NCI-H2107 (cell line): ENCODE results near the gene MAGEA8.
"Not testable (repeated sequence)": the region's sequence is repeated elsewhere in the genome, so short reads cannot be mapped to it uniquely, and the experiment has no call there.

Experiments
- DNase-seq: peaks from one replicate; lab custom pipeline; 2025; lab: John Stamatoyannopoulos, UW

The MAGEA8 gene

GRCh38 chrX:149881081-149881711, at the start of gene MAGEA8:
MAGEA8 (plus strand) TSS chrX:149881183; CDS start chrX:149884273, 3,090 bp downstream.
- no peak for DNase-seq

- no peak for DNase-seq
Measured at GRCh38 chrX:149831473-149831872, 49.5 kb upstream of the MAGEA8 start.

- DNase-seq = not testable (repeated sequence)
Measured at GRCh38 chrX:149836728-149837127, 44.3 kb upstream of the MAGEA8 start.

- DNase-seq = no peak
Measured at GRCh38 chrX:149837167-149837566, 43.8 kb upstream of the MAGEA8 start.

GRCh38 chrX:149837639-149838038, 43.3 kb upstream of the MAGEA8 start:
- DNase-seq = no peak

- no peak for DNase-seq
Measured at GRCh38 chrX:149841929-149842328, 39.1 kb upstream of the MAGEA8 start.

GRCh38 chrX:149845385-149845784, 35.6 kb upstream of the MAGEA8 start:
- no peak for DNase-seq

GRCh38 chrX:149846789-149847188, 34.2 kb upstream of the MAGEA8 start:
- no peak for DNase-seq

GRCh38 chrX:149848855-149849254, 32.1 kb upstream of the MAGEA8 start:
- no peak for DNase-seq

- no peak for DNase-seq
Measured at GRCh38 chrX:149849787-149850186, 31.2 kb upstream of the MAGEA8 start.

GRCh38 chrX:149851864-149852263, 29.1 kb upstream of the MAGEA8 start:
- no peak for DNase-seq

- DNase-seq = no peak
Measured at GRCh38 chrX:149853925-149854324, 27.1 kb upstream of the MAGEA8 start.

- DNase-seq = no peak
Measured at GRCh38 chrX:149858592-149858991, 22.4 kb upstream of the MAGEA8 start.

GRCh38 chrX:149860445-149860844, 20.5 kb upstream of the MAGEA8 start:
- DNase-seq = no peak

GRCh38 chrX:149865390-149865789, 15.6 kb upstream of the MAGEA8 start:
- no peak for DNase-seq

GRCh38 chrX:149867488-149867887, 13.5 kb upstream of the MAGEA8 start:
- no peak for DNase-seq

GRCh38 chrX:149870840-149871239, 10.1 kb upstream of the MAGEA8 start:
- no peak for DNase-seq

- DNase-seq = no peak
Measured at GRCh38 chrX:149871433-149871832, 9.6 kb upstream of the MAGEA8 start.

GRCh38 chrX:149871940-149872339, 9.0 kb upstream of the MAGEA8 start:
- no peak for DNase-seq

GRCh38 chrX:149877157-149877556, 3.8 kb upstream of the MAGEA8 start:
- no peak for DNase-seq

GRCh38 chrX:149877636-149878035, 3.3 kb upstream of the MAGEA8 start:
- DNase-seq = no peak

- not testable (repeated sequence) for DNase-seq
Measured at GRCh38 chrX:149890828-149891227, 9.8 kb downstream of the MAGEA8 start.

- DNase-seq = no peak
Measured at GRCh38 chrX:149898554-149898953, 17.6 kb downstream of the MAGEA8 start.
